ENCODE data around the gene RANBP6.

DNA sequence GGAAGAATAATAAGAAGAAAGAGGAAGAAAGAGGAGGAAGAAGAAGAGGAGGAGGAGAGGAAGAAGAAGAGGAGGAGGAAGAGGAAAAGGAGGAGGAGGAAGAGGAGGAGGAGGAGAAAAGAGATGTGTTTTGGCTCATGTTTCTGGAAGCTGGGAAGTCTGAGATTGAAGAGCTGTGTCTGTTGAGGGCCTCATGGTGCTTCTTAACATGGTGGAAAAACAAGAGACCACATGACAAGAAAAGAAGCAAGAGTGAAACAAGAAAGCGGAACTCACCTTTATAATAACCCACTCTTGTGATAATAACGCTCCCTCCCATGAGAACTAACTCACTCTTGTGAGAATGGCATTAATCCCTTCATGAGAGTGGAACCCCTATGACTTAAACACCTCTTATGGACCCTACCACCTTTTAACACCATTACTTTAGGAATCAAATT lies 36.1 kb upstream of the RANBP6 start:
- TF ChIP-seq, protein P1, sequence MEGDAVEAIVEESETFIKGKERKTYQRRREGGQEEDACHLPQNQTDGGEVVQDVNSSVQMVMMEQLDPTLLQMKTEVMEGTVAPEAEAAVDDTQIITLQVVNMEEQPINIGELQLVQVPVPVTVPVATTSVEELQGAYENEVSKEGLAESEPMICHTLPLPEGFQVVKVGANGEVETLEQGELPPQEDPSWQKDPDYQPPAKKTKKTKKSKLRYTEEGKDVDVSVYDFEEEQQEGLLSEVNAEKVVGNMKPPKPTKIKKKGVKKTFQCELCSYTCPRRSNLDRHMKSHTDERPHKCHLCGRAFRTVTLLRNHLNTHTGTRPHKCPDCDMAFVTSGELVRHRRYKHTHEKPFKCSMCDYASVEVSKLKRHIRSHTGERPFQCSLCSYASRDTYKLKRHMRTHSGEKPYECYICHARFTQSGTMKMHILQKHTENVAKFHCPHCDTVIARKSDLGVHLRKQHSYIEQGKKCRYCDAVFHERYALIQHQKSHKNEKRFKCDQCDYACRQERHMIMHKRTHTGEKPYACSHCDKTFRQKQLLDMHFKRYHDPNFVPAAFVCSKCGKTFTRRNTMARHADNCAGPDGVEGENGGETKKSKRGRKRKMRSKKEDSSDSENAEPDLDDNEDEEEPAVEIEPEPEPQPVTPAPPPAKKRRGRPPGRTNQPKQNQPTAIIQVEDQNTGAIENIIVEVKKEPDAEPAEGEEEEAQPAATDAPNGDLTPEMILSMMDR (IDR thresholded peaks at IDR 0.05) = no peak
- no peak for TF ChIP-seq POLR2A (IDR thresholded peaks at IDR 0.05)
